ENCODE results near the gene ATCAY.

The ATCAY gene

GRCh38 chr19:3850320-3850972 is 30.0 kb upstream of the ATCAY start:
- TF ChIP-seq, protein P1, sequence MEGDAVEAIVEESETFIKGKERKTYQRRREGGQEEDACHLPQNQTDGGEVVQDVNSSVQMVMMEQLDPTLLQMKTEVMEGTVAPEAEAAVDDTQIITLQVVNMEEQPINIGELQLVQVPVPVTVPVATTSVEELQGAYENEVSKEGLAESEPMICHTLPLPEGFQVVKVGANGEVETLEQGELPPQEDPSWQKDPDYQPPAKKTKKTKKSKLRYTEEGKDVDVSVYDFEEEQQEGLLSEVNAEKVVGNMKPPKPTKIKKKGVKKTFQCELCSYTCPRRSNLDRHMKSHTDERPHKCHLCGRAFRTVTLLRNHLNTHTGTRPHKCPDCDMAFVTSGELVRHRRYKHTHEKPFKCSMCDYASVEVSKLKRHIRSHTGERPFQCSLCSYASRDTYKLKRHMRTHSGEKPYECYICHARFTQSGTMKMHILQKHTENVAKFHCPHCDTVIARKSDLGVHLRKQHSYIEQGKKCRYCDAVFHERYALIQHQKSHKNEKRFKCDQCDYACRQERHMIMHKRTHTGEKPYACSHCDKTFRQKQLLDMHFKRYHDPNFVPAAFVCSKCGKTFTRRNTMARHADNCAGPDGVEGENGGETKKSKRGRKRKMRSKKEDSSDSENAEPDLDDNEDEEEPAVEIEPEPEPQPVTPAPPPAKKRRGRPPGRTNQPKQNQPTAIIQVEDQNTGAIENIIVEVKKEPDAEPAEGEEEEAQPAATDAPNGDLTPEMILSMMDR (IDR thresholded peaks at IDR 0.05) = no peak
- H3K27ac ChIP-seq = no peak overlapping the region
- peaks cover 0 to 5% of the 10 kb centered on the region in 2 donors for H3K27me3 ChIP-seq
- DNase-seq = no peak
- H3K4me3 ChIP-seq = no peak overlapping the region
- intact Hi-C loops (cut with DNase I; ENCODE audit: low total_unique reads) = no loop called here
- no peaks in the 10 kb centered on the region for H3K36me3 ChIP-seq
- H3K4me1 ChIP-seq = no peaks in the 10 kb centered on the region
- peaks cover 0 to 20% (median 16%) of the 10 kb centered on the region in 3 donors for H3K9me3 ChIP-seq

DNA sequence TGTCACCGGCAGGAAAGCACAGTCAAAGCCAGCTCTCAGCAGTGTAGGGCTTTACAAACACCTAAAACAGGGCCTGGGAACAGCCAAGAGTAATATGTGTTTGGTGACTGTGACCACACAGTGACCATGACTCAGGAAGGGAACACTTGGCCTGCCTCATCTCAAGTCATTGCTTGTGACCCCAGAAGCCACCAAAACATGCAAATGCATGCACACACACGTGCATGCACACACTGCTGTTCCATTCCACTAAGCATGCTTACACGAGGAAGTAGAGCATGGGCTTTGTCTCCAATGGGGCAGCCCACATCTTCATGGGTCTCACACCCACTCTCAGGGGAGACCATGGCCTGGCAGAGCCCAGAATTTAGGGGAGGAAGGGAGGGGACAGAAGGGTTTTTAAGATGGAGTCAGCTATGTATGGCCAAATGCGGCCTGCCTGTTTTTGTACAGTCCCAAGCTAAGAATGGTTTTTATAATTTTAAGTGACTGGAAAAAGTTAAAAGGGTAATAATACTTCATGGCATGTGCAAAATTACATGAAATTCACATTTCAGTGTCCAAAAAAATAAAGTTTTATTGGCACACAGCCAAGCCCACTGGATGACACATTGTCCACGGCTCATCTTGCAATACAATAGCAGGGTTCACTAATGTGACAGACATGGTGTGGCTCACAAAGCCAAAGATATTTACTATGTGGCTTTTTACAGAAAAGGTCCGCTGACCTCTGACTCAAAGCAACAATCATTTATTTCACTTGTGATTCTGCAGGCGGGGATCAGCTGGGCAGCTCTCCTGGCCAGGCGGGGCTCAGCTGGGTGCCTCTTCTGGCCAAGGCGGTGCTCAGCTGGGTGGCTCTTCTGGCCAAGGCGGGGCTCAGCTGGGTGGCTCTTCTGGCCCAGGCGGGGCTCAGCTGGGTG is 29.0 kb upstream of the ATCAY start:
- Histone ChIP-seq H3K27ac (no peak overlapping the region), H3K36me3 (no peaks in the 10 kb centered on the region), H3K27me3 (peaks cover 0 to 5% of the 10 kb centered on the region in 2 donors), H3K4me1 (no peaks in the 10 kb centered on the region), H3K4me3 (no peak overlapping the region), H3K9me3 (peaks cover 0 to 20% (median 16%) of the 10 kb centered on the region in 3 donors)
- intact Hi-C loops (cut with DNase I; ENCODE audit: low total_unique reads) = no loop called here
- no peak for DNase-seq
- TF ChIP-seq, protein P1 (IDR thresholded peaks at IDR 0.05) = no peak

DNA sequence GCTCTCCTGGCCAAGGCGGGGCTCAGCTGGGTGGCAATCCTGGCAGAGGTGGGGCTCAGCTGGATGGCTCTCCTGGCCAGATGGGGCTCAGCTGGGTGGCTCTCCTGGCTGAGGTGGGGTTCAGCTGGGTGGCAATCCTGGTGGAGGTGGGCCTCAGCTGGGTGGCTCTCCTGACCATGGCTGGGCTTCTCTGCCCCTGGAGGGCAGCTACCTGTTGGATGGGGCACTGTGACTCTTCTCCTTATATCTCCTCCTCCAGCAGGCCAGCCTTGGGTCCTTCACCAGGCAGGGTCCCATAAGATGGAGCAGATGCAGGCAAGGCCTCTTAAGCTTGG is 28.3 kb upstream of the ATCAY start:
- TF ChIP-seq, protein P1 (IDR thresholded peaks at IDR 0.05) = no peak
- H3K36me3 ChIP-seq = no peaks in the 10 kb centered on the region
- H3K4me1 ChIP-seq = no peaks in the 10 kb centered on the region
- no peak overlapping the region for H3K4me3 ChIP-seq
- H3K9me3 ChIP-seq = peaks cover 0 to 20% (median 16%) of the 10 kb centered on the region in 3 donors
- peaks cover 0 to 5% of the 10 kb centered on the region in 2 donors for H3K27me3 ChIP-seq
- no peak overlapping the region for H3K27ac ChIP-seq
- DNase-seq = no peak
- intact Hi-C loops (cut with DNase I; ENCODE audit: low total_unique reads) = no loop called here

DNA sequence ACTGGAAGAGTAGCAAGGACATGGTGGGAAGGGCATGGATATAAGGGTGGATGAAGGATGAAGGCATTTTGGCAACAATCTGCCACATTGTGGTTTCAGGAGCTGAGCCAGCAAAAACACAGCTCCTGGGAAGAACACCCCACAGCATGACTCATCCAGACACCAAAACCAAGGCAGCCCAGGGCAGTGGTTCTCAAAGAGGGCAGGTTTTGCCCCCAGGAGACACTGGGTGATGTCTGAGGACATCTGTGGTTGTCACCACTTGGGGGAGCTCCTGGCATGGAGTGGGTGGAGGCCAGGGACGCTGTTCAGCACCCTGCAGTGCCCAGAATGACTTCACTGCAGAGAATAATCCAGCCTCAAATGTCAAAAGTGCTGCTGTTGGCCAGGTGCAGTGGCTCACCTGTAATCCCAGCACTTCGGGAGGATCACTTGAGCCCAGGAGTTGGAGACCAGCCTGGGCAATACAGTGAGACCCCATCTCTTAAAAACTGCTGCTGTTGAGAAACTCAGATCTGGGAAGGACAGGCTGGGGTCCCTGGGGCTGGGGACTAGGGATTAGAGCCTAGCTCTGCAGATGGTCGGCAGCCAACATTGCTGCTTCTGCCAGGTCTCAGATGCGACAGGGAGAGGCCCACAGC is 27.8 kb upstream of the ATCAY start:
- no peak for DNase-seq
- peaks cover 0 to 20% (median 16%) of the 10 kb centered on the region in 3 donors for H3K9me3 ChIP-seq
- H3K27me3 ChIP-seq = peaks cover 0 to 5% of the 10 kb centered on the region in 2 donors
- H3K36me3 ChIP-seq = no peaks in the 10 kb centered on the region
- no peaks in the 10 kb centered on the region for H3K4me1 ChIP-seq
- H3K27ac ChIP-seq = no peak overlapping the region
- TF ChIP-seq, protein P1 (IDR thresholded peaks at IDR 0.05) = peak in 1 of 2 experiments; percentile 9
- no peak overlapping the region for H3K4me3 ChIP-seq
- intact Hi-C loops (cut with DNase I; ENCODE audit: low total_unique reads) = no loop called here

GRCh38 chr19:3855320-3855719 is 25.2 kb upstream of the ATCAY start:
- H3K9me3 ChIP-seq = peaks cover 0 to 20% (median 16%) of the 10 kb centered on the region in 3 donors
- no peak overlapping the region for H3K4me3 ChIP-seq
- H3K27ac ChIP-seq = no peak overlapping the region
- no peaks in the 10 kb centered on the region for H3K4me1 ChIP-seq
- intact Hi-C loops (cut with DNase I; ENCODE audit: low total_unique reads) = no loop called here
- H3K27me3 ChIP-seq = peaks cover 0 to 1% of the 10 kb centered on the region in 2 donors
- TF ChIP-seq, protein P1 (IDR thresholded peaks at IDR 0.05) = no peak
- no peak for DNase-seq
- H3K36me3 ChIP-seq = no peaks in the 10 kb centered on the region

Measured in tibial artery (tissue), 4 donors.